ENCODE data around the gene LRRC10B.

GRCh38 chr11:61526956-61527731, 18.6 kb downstream of the LRRC10B start:
- no peak for TF ChIP-seq CTCF (IDR thresholded peaks at IDR 0.05)
- no peak for TF ChIP-seq POLR2A (IDR thresholded peaks at IDR 0.05)

Data from uterus (tissue), 2 donors.